GM19240 (cell line): ENCODE data around the gene C19orf81.

ENCODE experiments used
- DNase-seq: peaks from one replicate; pipeline ENCODE4 v3.0.0; 2011; ENCODE audit warnings: low spot score; ENCODE audit not compliant: insufficient read length

C19orf81 gene

GRCh38 chr19:50658441-50659317 is 9.4 kb downstream of the C19orf81 start:
- no peak for DNase-seq

- DNase-seq = no peak
Observed at GRCh38 chr19:50659318-50660087, 10.3 kb downstream of the C19orf81 start.

GRCh38 chr19:50660088-50660366 is 10.8 kb downstream of the C19orf81 start:
- no peak for DNase-seq

- DNase-seq = no peak
Observed at GRCh38 chr19:50661023-50661422, 11.8 kb downstream of the C19orf81 start.

GRCh38 chr19:50661766-50662650 is 12.8 kb downstream of the C19orf81 start:
- DNase-seq = no peak

- no peak for DNase-seq
Observed at GRCh38 chr19:50662651-50663481, 13.6 kb downstream of the C19orf81 start.

GRCh38 chr19:50663482-50663790 is 14.2 kb downstream of the C19orf81 start:
- DNase-seq = no peak

- no peak for DNase-seq
Observed at GRCh38 chr19:50664204-50664603, 15.0 kb downstream of the C19orf81 start.

- no peak for DNase-seq
Observed at GRCh38 chr19:50666346-50667176, 17.3 kb downstream of the C19orf81 start.

GRCh38 chr19:50667177-50667758 is 18.0 kb downstream of the C19orf81 start:
- DNase-seq = no peak

- DNase-seq = no peak
Observed at GRCh38 chr19:50667759-50668231, 18.6 kb downstream of the C19orf81 start.

- no peak for DNase-seq
Observed at GRCh38 chr19:50668416-50668815, 19.2 kb downstream of the C19orf81 start.

- DNase-seq = no peak
Observed at GRCh38 chr19:50668879-50669278, 19.6 kb downstream of the C19orf81 start.

GRCh38 chr19:50669302-50670101 is 20.3 kb downstream of the C19orf81 start:
- no peak for DNase-seq

- no peak for DNase-seq
Observed at GRCh38 chr19:50670102-50670380, 20.8 kb downstream of the C19orf81 start.

GRCh38 chr19:50673118-50673517 is 23.9 kb downstream of the C19orf81 start:
- DNase-seq = no peak

GRCh38 chr19:50676625-50677197 is 27.5 kb downstream of the C19orf81 start:
- DNase-seq = no peak

GRCh38 chr19:50677636-50678035 is 28.4 kb downstream of the C19orf81 start:
- no peak for DNase-seq

- DNase-seq = no peak
Observed at GRCh38 chr19:50678323-50678722, 29.1 kb downstream of the C19orf81 start.
